Endothelial cell of umbilical vein (primary cell): ENCODE measurements around the gene GALNT2. TPM values are rescaled to one million over a fixed set of nuclear protein-coding genes. Genes with fewer than 3 reads are reported as not detected.

ENCODE experiments used
- BruUV-seq: library from RNA; stranded (reverse); fragments of 400-500 nt; replicated peaks from 2 replicates; lab custom pipeline; 2021; lab: Mats Ljungman, UMichigan
- CTCF ChIA-PET: fragments of 300-600, 350-600 bp; sonication (Branson Sonifier 250); formaldehyde crosslinking; loops from one replicate; lab custom pipeline; 2021; ENCODE audit warnings: antibody characterized with exemption, inconsistent platforms; lab: Charles Lee
- POLR2A ChIA-PET: fragments of 300-600, 350-600 bp; sonication (Branson Sonifier 250); formaldehyde crosslinking; loops from one replicate; lab custom pipeline; 2021; ENCODE audit warnings: antibody characterized with exemption, inconsistent platforms; lab: Charles Lee
- DNase-seq: peaks from one replicate; pipeline ENCODE4 v3.0.0-alpha.2; 2011; ENCODE audit warnings: low read depth, low spot score
- FAIRE-seq: peaks from 2 replicates; lab custom pipeline; 2011; peaks lifted over from hg19 to GRCh38; lab: Jason Lieb, UNC
- H2AFZ ChIP-seq: 2 replicates; pipeline ENCODE4 v1.6.0; 2012; ENCODE audit warnings: low read depth, low read length, control low read depth, inconsistent platforms
- H3K27ac ChIP-seq: 2 replicates; pipeline ENCODE4 v1.5.1; 2011; ENCODE audit warnings: low read depth, mild to moderate bottlenecking, control low read depth, low read length, moderate library complexity; ENCODE audit not compliant: insufficient read depth
- H3K27me3 ChIP-seq, 2 experiments: 2 replicates each; pipeline versions ENCODE4 v1.6.0 to v1.6.1; 2011; ENCODE audit warnings: low read length in 2 of 2, mixed read lengths in 1 of 2; ENCODE audit not compliant: control insufficient read depth in 2 of 2, insufficient read depth in 2 of 2
- H3K36me3 ChIP-seq, 2 experiments: 2 replicates in 1 of 2; 3 replicates in 1 of 2; pipeline ENCODE4 v1.5.1; 2011; ENCODE audit warnings: low read length in 2 of 2, mild to moderate bottlenecking in 1 of 2, moderate library complexity in 1 of 2; ENCODE audit not compliant: control insufficient read depth in 2 of 2, insufficient read depth in 2 of 2; ENCODE audit errors: extremely low read depth in 1 of 2
- H3K4me1 ChIP-seq: 3 replicates; pipeline ENCODE4 v1.5.1; 2011; ENCODE audit warnings: mild to moderate bottlenecking, low read length; ENCODE audit not compliant: control insufficient read depth, insufficient read depth; ENCODE audit errors: extremely low read depth
- H3K4me2 ChIP-seq: 2 replicates; pipeline ENCODE4 v1.6.1; 2011; ENCODE audit warnings: low read length, control low read depth, mixed read lengths; ENCODE audit not compliant: insufficient read depth
- H3K4me3 ChIP-seq, 3 experiments: fragments of 200-600 bp in 1 of 3; sonication (generic), shearing (Covaris generic) in 1 of 3; replicated peaks in 1 of 3; 2 replicates each; pipeline ENCODE4 v1.5.1; 2011 to 2016; ENCODE audit warnings: control low read depth in 3 of 3, low read length in 3 of 3, mild to moderate bottlenecking in 2 of 3, inconsistent platforms in 1 of 3, low read depth in 1 of 3, moderate library complexity in 1 of 3; ENCODE audit not compliant: insufficient read depth in 1 of 3
- H3K79me2 ChIP-seq: 2 replicates; pipeline ENCODE4 v1.6.0; 2012; ENCODE audit warnings: low read length, inconsistent platforms; ENCODE audit not compliant: control insufficient read depth, insufficient read depth
- H3K9ac ChIP-seq: replicated peaks from 2 replicates; pipeline ENCODE3; 2011; ENCODE audit warnings: low read length, control low read depth; ENCODE audit not compliant: insufficient read depth; ENCODE audit errors: extremely low read depth
- H3K9me1 ChIP-seq: replicated peaks from 3 replicates; pipeline ENCODE4 v1.6.0; 2011; ENCODE audit warnings: mild to moderate bottlenecking, low read length; ENCODE audit not compliant: control insufficient read depth, insufficient read depth; ENCODE audit errors: extremely low read depth
- H3K9me3 ChIP-seq: replicated peaks from 2 replicates; pipeline ENCODE4 v1.5.1; 2012; ENCODE audit warnings: low read length, inconsistent platforms; ENCODE audit not compliant: control insufficient read depth, insufficient read depth
- H4K20me1 ChIP-seq: replicated peaks from 2 replicates; pipeline ENCODE3; 2011; ENCODE audit warnings: mild to moderate bottlenecking, low read length; ENCODE audit not compliant: control insufficient read depth, insufficient read depth; ENCODE audit errors: extremely low read depth
- EZH2 ChIP-seq: IDR thresholded peaks from 2 replicates; pipeline ENCODE4 v1.6.1; 2012; ENCODE audit warnings: borderline replicate concordance, low read depth, mild to moderate bottlenecking, moderate library complexity, low read length, inconsistent platforms; ENCODE audit not compliant: severe bottlenecking
- FOS ChIP-seq: IDR thresholded peaks from 2 replicates; pipeline ENCODE4 v1.6.1; 2011; ENCODE audit warnings: mild to moderate bottlenecking, low read length, moderate library complexity, borderline replicate concordance; ENCODE audit not compliant: insufficient read depth
- GATA2 ChIP-seq: IDR thresholded peaks from 2 replicates; pipeline ENCODE4 v1.7.0; 2011; ENCODE audit warnings: low read depth, mild to moderate bottlenecking, moderate library complexity, mixed read lengths, low read length; ENCODE audit not compliant: insufficient read length, insufficient read depth
- JUN ChIP-seq: IDR thresholded peaks from 2 replicates; pipeline ENCODE4 v1.6.1; 2011; ENCODE audit warnings: borderline replicate concordance, low read depth; ENCODE audit not compliant: insufficient read length, insufficient read depth
- MAX ChIP-seq: IDR thresholded peaks from 2 replicates; pipeline ENCODE4 v1.6.1; 2011; ENCODE audit not compliant: insufficient read depth, insufficient read length
- MYC ChIP-seq: IDR thresholded peaks from one replicate; pipeline ENCODE4 v1.6.1; 2011; ENCODE audit warnings: mild to moderate bottlenecking, low read depth, low read length
- POLR2A ChIP-seq: IDR thresholded peaks from 2 replicates; pipeline ENCODE4 v1.6.1; 2012; ENCODE audit warnings: low read depth, mild to moderate bottlenecking, control low read depth, low read length
- POLR2AphosphoS5 ChIP-seq: IDR thresholded peaks from 2 replicates; pipeline ENCODE4 v1.6.1; 2012; ENCODE audit warnings: low read depth, mild to moderate bottlenecking, control low read depth, low read length, moderate library complexity; ENCODE audit not compliant: insufficient read depth
- dilution Hi-C: fragments of 300-500 bp; cut with MboI; formaldehyde crosslinking; loops from one replicate; pipeline ENCODE4 v1.15.0; 2019; ENCODE audit warnings: low sequenced_read_pairs; ENCODE audit not compliant: extremely low pct_ligation_motif_present
- intact Hi-C: fragments of 100-400 bp; cut with micrococcal nuclease; formaldehyde crosslinking; loops from one replicate; pipeline ENCODE4 v1.10.0; 2022
- polyA plus RNA-seq, 4 experiments: library from polyadenylated mRNA; depleted of rRNA in 3 of 4; stranded (reverse) in 3 of 4; unstranded in 1 of 4; fragments of >200 nt; gene quantifications; 2 replicates each; pipeline versions ENCODE4 v1.2.1 to v1.2.3, GENCODE V29; 2011 to 2012; ENCODE audit warnings: missing spikeins in 1 of 4
- total RNA-seq: library from RNA; stranded (reverse); gene quantifications from 2 replicates; pipeline ENCODE4 v1.2.3, GENCODE V29; 2021
- TF ChIP-seq, protein P1 (sequence below), 2 donors: IDR thresholded peaks; 1 replicate in 1 of 2; 2 replicates in 1 of 2; pipeline ENCODE4 v1.5.1; 2011; ENCODE audit warnings: low read length in 2 of 2, mild to moderate bottlenecking in 2 of 2, moderate library complexity in 2 of 2, control low read depth in 1 of 2, inconsistent platforms in 1 of 2, low read depth in 1 of 2; ENCODE audit not compliant: insufficient read depth in 1 of 2; ENCODE audit errors: extremely low read depth in 1 of 2

The GALNT2 gene
- total and polyA plus RNA-seq, 2 donors (not counting 3 experiments of a cell fraction or from before 2014, with no cell fraction given): 56.3 to 77.5 TPM

DNA sequence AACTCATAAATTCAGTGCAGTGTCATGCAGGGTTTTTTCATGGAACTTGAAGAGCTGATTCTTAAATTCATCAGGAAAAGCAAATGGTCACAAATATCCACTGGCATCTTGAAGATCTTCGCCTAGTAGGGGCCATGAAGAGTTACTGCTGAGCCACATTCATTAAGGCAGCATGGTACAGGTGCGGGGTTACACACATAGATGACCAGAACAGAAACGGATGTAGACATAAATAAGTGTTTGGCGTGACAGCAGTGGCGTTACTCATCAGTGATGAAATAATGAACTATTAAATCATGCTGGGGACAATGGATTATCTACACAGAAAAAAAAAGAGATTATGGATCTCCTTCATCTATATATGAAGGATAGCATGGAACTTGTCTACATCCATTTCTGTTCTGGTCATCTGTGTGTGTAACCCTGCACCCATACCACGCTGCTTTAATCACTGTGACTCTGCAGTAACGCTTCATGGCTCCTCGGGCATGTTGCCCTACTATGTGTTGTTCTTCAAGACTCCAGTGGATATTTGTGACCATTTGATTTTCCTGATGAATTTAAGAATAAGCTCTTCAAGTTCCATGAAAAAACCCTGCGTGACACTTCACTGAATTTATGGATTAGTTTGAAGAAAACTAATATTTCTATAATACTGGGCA lies 161.3 kb downstream of the GALNT2 start:
- Histone ChIP-seq H3K27ac (no peak overlapping the region), H3K36me3 (no peaks in the 10 kb centered on the region), H3K4me3 (no peak overlapping the region), H3K9me1 (no peaks in the 10 kb centered on the region), H3K27me3 (no peaks in the 10 kb centered on the region), H3K4me2 (no peak overlapping the region), H3K9ac (no peak overlapping the region), H2AFZ (no peak overlapping the region), H4K20me1 (no peaks in the 10 kb centered on the region), H3K9me3 (no peaks in the 10 kb centered on the region), H3K79me2 (no peaks in the 10 kb centered on the region), H3K4me1 (no peaks in the 10 kb centered on the region)
- POLR2A ChIA-PET: interaction anchor here (0.6 kb wide), 1 partner anchor 566 kb away, joined by 3 read pairs; no protein-coding TSS in a partner anchor
- BruUV-seq: no TSS peak
- DNase-seq (no peak), FAIRE-seq (no peak)
- CTCF ChIA-PET: no interaction called here
- dilution Hi-C loops: no loop called here
- TF ChIP-seq, protein P1, sequence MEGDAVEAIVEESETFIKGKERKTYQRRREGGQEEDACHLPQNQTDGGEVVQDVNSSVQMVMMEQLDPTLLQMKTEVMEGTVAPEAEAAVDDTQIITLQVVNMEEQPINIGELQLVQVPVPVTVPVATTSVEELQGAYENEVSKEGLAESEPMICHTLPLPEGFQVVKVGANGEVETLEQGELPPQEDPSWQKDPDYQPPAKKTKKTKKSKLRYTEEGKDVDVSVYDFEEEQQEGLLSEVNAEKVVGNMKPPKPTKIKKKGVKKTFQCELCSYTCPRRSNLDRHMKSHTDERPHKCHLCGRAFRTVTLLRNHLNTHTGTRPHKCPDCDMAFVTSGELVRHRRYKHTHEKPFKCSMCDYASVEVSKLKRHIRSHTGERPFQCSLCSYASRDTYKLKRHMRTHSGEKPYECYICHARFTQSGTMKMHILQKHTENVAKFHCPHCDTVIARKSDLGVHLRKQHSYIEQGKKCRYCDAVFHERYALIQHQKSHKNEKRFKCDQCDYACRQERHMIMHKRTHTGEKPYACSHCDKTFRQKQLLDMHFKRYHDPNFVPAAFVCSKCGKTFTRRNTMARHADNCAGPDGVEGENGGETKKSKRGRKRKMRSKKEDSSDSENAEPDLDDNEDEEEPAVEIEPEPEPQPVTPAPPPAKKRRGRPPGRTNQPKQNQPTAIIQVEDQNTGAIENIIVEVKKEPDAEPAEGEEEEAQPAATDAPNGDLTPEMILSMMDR (IDR thresholded peaks at IDR 0.05; ENCODE audit: extremely low read depth in 1 of 2, insufficient read depth in 1 of 2, low read depth in 1 of 2, low read length in 2 of 2): no peak
- TF ChIP-seq EZH2 (no peak), FOS (no peak), POLR2AphosphoS5 (no peak), MAX (no peak), POLR2A (no peak), GATA2 (no peak), MYC (no peak), JUN (no peak)
- intact Hi-C loops: no loop called here
